HFF-Myc (cell line): Measurements from ENCODE around the gene STC2.

Experiments
- DNase-seq: peaks from one replicate; pipeline ENCODE4 v3.0.0-alpha.2; 2011; ENCODE audit warnings: low read depth; ENCODE audit errors: extremely low read depth
- H3K4me3 ChIP-seq: replicated peaks from 2 replicates; pipeline ENCODE4 v1.5.1; 2011; ENCODE audit warnings: low read depth, mild to moderate bottlenecking, control low read depth, low read length
- TF ChIP-seq, protein P1 (sequence below): IDR thresholded peaks from 2 replicates; pipeline ENCODE4 v1.5.1; 2012; ENCODE audit warnings: mild to moderate bottlenecking, low read depth, low read length, control low read depth; ENCODE audit errors: missing control alignments

STC2 gene

GRCh38 chr5:173307695-173308094, 20.5 kb downstream of the STC2 start:
- TF ChIP-seq, protein P1, sequence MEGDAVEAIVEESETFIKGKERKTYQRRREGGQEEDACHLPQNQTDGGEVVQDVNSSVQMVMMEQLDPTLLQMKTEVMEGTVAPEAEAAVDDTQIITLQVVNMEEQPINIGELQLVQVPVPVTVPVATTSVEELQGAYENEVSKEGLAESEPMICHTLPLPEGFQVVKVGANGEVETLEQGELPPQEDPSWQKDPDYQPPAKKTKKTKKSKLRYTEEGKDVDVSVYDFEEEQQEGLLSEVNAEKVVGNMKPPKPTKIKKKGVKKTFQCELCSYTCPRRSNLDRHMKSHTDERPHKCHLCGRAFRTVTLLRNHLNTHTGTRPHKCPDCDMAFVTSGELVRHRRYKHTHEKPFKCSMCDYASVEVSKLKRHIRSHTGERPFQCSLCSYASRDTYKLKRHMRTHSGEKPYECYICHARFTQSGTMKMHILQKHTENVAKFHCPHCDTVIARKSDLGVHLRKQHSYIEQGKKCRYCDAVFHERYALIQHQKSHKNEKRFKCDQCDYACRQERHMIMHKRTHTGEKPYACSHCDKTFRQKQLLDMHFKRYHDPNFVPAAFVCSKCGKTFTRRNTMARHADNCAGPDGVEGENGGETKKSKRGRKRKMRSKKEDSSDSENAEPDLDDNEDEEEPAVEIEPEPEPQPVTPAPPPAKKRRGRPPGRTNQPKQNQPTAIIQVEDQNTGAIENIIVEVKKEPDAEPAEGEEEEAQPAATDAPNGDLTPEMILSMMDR, result no peak
- no peak overlapping the region for H3K4me3 ChIP-seq
- no peak for DNase-seq

GRCh38 chr5:173306695-173307094, 21.5 kb downstream of the STC2 start:
- no peak for DNase-seq
- TF ChIP-seq, protein P1, result no peak
- no peak overlapping the region for H3K4me3 ChIP-seq

GRCh38 chr5:173304591-173304988, 23.6 kb downstream of the STC2 start:
- DNase-seq, result no peak
- no peak overlapping the region for H3K4me3 ChIP-seq
- TF ChIP-seq, protein P1, result no peak

DNA sequence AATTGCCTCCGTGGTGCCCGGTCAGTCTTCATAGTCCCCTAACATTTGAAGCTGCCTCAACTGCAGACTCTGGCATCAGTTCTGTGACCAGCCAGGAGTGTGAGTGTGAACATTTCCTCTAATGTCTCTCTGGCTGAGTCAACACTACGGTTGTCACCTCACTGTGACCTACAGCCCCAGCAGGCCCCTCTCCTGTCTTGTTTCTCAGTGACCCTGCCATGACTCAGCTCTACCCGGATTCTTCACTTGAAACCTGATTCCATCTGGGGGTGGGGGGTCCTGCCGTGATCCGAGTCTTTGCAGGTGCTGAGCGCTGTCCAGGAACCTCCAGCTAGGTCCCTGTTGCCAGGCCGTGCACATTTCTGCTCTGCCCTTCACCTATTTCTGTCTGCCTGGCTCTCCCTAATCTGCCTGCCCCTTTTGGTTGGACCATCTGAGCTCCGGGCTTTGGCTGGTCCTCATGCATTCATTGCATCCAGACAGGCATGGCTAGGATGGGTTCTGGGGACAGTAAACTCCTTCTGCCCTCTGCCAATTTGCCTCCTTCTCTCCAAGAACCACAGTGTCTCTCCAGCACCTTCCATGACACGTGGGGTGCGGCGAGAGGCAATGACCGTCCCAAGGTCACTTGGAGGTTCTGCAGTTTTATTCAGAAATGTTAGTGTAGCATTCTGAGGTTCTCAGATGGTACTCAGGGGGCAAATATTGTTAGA, 24.2 kb downstream of the STC2 start:
- TF ChIP-seq, protein P1, result no peak
- no peak overlapping the region for H3K4me3 ChIP-seq
- no peak for DNase-seq

- no peak overlapping the region for H3K4me3 ChIP-seq
- TF ChIP-seq, protein P1, result no peak
- DNase-seq, result peak; percentile 76
Measured at GRCh38 chr5:173302546-173303155, 25.6 kb downstream of the STC2 start.

DNA sequence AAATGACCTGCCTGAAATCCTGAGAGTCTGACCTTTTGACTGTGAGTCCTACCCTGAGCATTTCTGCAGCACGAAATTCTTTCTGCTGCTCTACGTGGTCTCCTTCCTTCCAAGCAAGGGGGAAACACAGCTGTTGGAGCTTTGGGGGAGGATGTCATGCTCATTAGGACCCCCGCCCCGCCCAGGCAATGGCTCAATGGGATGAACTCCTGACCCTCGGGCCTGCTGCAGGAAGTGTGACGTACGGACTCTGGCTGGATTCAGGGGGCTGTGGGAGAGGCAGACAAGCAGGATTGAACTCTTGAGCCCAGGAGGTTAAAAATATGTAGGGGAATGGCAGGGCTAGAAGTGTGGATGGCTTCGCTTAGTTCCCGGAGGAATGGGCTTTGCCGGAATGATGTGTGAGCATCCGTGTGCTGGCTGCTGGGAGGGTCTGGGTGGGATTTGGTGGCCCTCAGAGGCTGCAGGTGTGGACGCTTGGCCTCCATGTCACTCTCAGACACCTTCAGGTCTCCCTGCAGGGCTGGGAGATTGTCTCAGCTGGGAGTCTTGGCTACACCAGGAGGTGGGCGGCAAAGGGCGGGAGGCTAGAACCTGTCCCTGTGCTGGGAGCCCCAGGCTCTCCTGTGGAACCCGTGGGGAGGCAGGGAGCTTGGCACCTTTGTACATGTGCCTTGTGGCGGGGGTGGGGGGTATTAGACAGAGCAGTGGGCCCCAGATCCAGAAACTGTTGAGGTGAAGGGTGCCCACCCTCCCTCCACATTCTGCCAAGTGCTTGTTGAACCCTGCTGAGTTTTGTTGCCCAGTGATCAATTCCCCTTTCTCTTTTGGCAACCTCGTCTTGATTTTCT, 26.3 kb downstream of the STC2 start:
- no peak overlapping the region for H3K4me3 ChIP-seq
- DNase-seq, result no peak
- TF ChIP-seq, protein P1, result no peak
